Uterus (tissue), 2 donors: ENCODE results near the gene FAM227B.

Source experiments
- POLR2A ChIP-seq, 2 donors: fragments of 450-650 bp; IDR thresholded peaks; one replicate each; pipeline ENCODE4 v1.6.1; 2016; ENCODE audit warnings: antibody characterized with exemption in 2 of 2, mild to moderate bottlenecking in 1 of 2, moderate library complexity in 1 of 2
- TF ChIP-seq, protein P1 (sequence below), 4 experiments: fragments of 200-600 bp in 2 of 4; fragments of 450-650 bp in 2 of 4; sonication (generic) in 2 of 4; IDR thresholded peaks; one replicate each; pipeline ENCODE4 v1.5.1; 2016 to 2019; ENCODE audit warnings: antibody characterized with exemption in 4 of 4, mild to moderate bottlenecking in 2 of 4, moderate library complexity in 1 of 4

DNA sequence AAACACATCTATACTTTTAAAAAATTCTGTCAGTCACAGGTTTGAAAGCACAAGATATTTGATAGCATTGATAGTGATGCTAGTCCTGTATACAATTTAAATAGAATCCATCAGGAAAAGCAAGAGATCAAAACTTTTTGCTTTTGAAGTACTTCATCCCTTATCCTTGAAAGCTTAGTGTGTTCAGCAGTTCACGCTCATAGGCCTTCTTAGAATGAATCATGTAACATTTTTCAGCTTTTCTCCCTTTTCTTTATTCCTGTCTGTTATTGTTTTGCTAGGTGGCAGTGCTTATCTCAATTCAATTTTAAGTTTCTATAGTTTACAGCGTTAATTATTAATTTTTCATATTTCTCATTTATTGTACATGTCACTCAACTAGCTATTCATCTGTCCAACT, 128.5 kb downstream of the FAM227B start:
- TF ChIP-seq, protein P1, sequence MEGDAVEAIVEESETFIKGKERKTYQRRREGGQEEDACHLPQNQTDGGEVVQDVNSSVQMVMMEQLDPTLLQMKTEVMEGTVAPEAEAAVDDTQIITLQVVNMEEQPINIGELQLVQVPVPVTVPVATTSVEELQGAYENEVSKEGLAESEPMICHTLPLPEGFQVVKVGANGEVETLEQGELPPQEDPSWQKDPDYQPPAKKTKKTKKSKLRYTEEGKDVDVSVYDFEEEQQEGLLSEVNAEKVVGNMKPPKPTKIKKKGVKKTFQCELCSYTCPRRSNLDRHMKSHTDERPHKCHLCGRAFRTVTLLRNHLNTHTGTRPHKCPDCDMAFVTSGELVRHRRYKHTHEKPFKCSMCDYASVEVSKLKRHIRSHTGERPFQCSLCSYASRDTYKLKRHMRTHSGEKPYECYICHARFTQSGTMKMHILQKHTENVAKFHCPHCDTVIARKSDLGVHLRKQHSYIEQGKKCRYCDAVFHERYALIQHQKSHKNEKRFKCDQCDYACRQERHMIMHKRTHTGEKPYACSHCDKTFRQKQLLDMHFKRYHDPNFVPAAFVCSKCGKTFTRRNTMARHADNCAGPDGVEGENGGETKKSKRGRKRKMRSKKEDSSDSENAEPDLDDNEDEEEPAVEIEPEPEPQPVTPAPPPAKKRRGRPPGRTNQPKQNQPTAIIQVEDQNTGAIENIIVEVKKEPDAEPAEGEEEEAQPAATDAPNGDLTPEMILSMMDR (IDR thresholded peaks at IDR 0.05): no peak
- no peak for TF ChIP-seq POLR2A (IDR thresholded peaks at IDR 0.05)
